Ovary (tissue), 9 donors: ENCODE measurements around the gene TTC7B. TPM values are rescaled to one million over a fixed set of nuclear protein-coding genes. Genes with fewer than 3 reads are reported as not detected.
A peak's percentile ranks its signal among the peaks of the same experiment; 100 is the strongest.

Experiments used
- DNase-seq, 5 donors: peaks; one replicate each; pipeline ENCODE4 v3.0.0-alpha.2; 2019 to 2020
- H3K27ac ChIP-seq, 2 donors: fragments of 200-600 bp; one replicate each; pipeline versions ENCODE4 v1.5.1 to v1.8.0; 2019 to 2022
- H3K27me3 ChIP-seq: fragments of 200-600 bp; one replicate; pipeline ENCODE4 v1.8.0; 2022
- H3K36me3 ChIP-seq: fragments of 200-600 bp; sonication (generic); one replicate; pipeline ENCODE4 v1.5.1; 2019
- H3K4me1 ChIP-seq: one replicate; pipeline ENCODE4 v1.8.1; 2013; ENCODE audit warnings: mild to moderate bottlenecking, moderate library complexity; ENCODE audit not compliant: insufficient read depth
- H3K4me3 ChIP-seq: fragments of 200-600 bp; sonication (generic); one replicate; pipeline ENCODE4 v1.5.1; 2017
- H3K9me3 ChIP-seq, 2 donors: fragments of 200-600 bp in 1 of 2; sonication (generic) in 1 of 2; one replicate each; pipeline versions ENCODE4 v1.5.1 to v1.8.1; 2013 to 2019; ENCODE audit warnings: mild to moderate bottlenecking in 1 of 2, moderate library complexity in 1 of 2
- EP300 ChIP-seq: sonication (generic); formaldehyde crosslinking; IDR thresholded peaks from one replicate; pipeline ENCODE4 v1.6.1; 2017; ENCODE audit warnings: antibody characterized with exemption
- POLR2A ChIP-seq: fragments of 450-650 bp; IDR thresholded peaks from one replicate; pipeline ENCODE4 v1.6.1; 2017; ENCODE audit warnings: antibody characterized with exemption, mild to moderate bottlenecking, moderate library complexity
- WGBS, 3 donors: extraction: QIAGEN DNeasy Blood & Tissue Kit in 1 of 3; methylation state at CpG; one replicate each; pipeline versions ENCODE4 v1.1.5 to v1.1.7; 2013 to 2017; 5-methylcytosine and 5-hydroxymethylcytosine counted together
- intact Hi-C, 4 donors: fragments of 100-400 bp; cut with DNase I; formaldehyde crosslinking; loops; one replicate each; pipeline versions ENCODE4 v1.11.0 to v1.15.1; 2022 to 2023
- polyA plus RNA-seq, 2 donors: library from polyadenylated mRNA; stranded (reverse); fragments of 200-250 nt in 1 of 2; fragments of 350-450 nt in 1 of 2; fragmentation: Illumina TruSeq in 1 of 2; extraction: RNeasy Lipid Tissue Mini Kit (QIAGEN cat#74804) in 1 of 2; gene quantifications; one replicate each; pipeline ENCODE4 v1.2.3, GENCODE V29; 2013 to 2014
- total RNA-seq, 7 donors: library from RNA; depleted of rRNA in 2 of 7; stranded (reverse); fragments of >200 nt in 2 of 7; fragmentation: NEBNext Ultra II Directional in 3 of 7; extraction: Animal tissue kit (Norgen Biotek cat#: 25700) in 3 of 7; gene quantifications; one replicate each; pipeline versions ENCODE4 v1.1.0 to v1.2.4, GENCODE V29; 2016 to 2023
- TF ChIP-seq, protein P1 (sequence below), 3 donors: fragments of 450-650 bp in 2 of 3; fragments of 200-600 bp in 1 of 3; IDR thresholded peaks; one replicate each; pipeline versions ENCODE4 v1.5.1 to v1.8.0; 2016 to 2022; ENCODE audit warnings: antibody characterized with exemption in 3 of 3, mild to moderate bottlenecking in 1 of 3
- donor health status: DM: no; HTN: no; CAD: no; lungs with moderate emphysema.
- donor health status: DM: no; HTN: no; CAD: no.
- donor health status: Bipolar disorder and iron deficiency.
- donor health status: DM: yes; HTN: yes; CAD: no.
- donor health status: DM: no; HTN: no; CAD: no.
- donor health status: DM: yes; HTN: yes; CAD: no.

Gene TTC7B
- total and polyA plus RNA-seq, 9 donors: 18.2 to 39.5 (median 34.2) TPM

DNA sequence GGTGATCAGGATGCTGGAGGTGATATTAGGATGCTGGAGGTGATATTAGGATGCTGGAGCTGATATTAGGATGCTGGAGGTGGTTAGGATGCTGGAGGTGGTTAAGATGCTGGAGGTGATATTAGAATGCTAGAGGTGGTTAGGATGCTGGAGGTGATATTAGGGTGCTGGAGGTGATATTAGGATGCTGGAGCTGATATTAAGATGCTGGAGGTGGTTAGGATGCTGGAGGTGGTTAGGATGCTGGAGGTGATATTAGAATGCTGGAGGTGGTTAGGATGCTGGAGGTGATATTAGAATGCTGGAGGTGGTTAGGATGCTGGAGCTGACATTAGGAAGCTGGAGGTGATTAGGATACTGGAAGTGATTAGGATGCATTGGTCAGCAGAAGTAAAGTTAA, 318.0 kb downstream of the TTC7B start:
- no peak overlapping the region for H3K4me3 ChIP-seq
- H3K27ac ChIP-seq: no peak overlapping the region
- DNase-seq: no peak
- TF ChIP-seq POLR2A (no peak), EP300 (no peak)
- TF ChIP-seq, protein P1, sequence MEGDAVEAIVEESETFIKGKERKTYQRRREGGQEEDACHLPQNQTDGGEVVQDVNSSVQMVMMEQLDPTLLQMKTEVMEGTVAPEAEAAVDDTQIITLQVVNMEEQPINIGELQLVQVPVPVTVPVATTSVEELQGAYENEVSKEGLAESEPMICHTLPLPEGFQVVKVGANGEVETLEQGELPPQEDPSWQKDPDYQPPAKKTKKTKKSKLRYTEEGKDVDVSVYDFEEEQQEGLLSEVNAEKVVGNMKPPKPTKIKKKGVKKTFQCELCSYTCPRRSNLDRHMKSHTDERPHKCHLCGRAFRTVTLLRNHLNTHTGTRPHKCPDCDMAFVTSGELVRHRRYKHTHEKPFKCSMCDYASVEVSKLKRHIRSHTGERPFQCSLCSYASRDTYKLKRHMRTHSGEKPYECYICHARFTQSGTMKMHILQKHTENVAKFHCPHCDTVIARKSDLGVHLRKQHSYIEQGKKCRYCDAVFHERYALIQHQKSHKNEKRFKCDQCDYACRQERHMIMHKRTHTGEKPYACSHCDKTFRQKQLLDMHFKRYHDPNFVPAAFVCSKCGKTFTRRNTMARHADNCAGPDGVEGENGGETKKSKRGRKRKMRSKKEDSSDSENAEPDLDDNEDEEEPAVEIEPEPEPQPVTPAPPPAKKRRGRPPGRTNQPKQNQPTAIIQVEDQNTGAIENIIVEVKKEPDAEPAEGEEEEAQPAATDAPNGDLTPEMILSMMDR (IDR thresholded peaks at IDR 0.05): no peak
- H3K27me3 ChIP-seq: no peaks in the 10 kb centered on the region
- intact Hi-C loops: no loop called here
- no peaks in the 10 kb centered on the region for H3K4me1 ChIP-seq
- no peaks in the 10 kb centered on the region for H3K9me3 ChIP-seq
- H3K36me3 ChIP-seq: no peaks in the 10 kb centered on the region

DNA sequence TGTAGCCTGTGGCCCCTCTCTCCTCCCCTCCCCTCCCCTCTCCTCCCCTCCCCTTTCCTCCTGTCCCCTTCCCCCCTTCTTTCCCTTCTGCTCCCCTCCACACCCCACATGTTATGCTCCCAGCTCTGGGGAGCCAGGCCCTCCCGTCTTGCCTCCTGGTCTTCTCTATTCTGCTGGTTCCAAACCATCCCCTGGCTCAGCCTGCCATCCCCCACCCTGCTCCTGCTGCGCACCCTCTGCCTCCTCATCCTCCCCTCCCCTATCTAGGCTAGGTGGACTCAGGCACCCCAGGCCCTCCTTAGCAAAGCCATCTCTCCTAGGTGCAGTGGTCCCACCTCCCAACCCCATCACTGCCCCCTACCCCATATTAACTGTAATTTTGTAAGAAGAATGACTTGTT, 319.9 kb downstream of the TTC7B start:
- WGBS, 3 donors: 64 to 71% (median 66%) methylated on average over 2 of the region's 2 CpGs

DNA sequence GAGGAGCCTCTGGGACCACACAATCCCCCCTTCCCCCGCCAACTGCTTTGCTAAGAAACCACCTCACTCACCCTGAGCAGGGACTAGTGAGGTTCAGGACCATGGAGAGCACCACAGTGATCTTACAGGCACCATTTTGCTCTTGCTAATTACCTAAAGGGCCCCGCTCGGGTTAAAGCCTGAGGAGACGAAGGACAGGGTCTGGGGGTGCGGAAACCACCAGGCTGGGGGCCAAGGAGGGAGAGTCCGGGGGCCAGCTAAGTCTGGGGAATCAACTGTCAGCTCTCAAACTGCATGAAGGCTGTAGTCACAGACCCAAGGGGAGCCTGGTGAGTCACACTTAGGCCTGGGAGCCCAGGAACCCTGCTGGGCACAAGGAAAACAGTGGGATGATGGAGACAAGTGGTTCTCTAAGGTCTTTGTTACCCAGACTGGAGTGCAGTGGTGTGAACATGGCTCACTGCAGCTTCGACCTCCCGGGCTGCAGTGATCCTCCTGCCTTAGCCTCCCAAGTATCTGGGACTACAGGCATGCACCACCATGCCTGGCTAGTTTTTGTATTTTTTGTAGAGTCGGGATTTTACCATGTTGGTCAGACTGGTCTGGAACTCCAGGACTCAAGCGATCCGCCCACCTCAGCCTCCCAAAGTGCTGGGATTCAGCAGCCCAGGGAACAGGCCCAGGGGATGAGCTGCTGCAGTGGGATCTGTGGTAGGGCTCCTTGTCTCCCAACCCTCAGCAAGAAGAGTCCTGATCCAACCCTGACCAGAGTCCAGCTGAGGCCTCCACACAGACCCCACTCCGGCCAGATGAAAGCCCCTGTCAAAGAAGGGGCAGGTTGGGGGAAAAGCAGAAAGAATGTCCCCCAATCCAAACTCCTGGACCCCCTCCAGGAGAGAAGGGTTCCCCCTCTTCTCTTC, 320.6 kb downstream of the TTC7B start:
- Histone ChIP-seq H3K4me3 (no peak overlapping the region), H3K27me3 (no peaks in the 10 kb centered on the region), H3K4me1 (peaks cover 10% of the 10 kb centered on the region), H3K27ac (no peak overlapping the region), H3K36me3 (no peaks in the 10 kb centered on the region), H3K9me3 (no peaks in the 10 kb centered on the region)
- intact Hi-C loops: no loop called here
- 48 to 50% (median 49%) methylated on average over 12 of the region's 12 CpGs for WGBS, 3 donors
- no peak for TF ChIP-seq EP300
- TF ChIP-seq POLR2A: no peak
- TF ChIP-seq, protein P1 (IDR thresholded peaks at IDR 0.05): no peak
- peak in 3 of 5 donors; percentile 51 to 68 (median 52) for DNase-seq

More for the DNA sequence above, 319.9 kb downstream of the TTC7B start:
- intact Hi-C loops: no loop called here
- Histone ChIP-seq H3K4me3 (no peak overlapping the region), H3K4me1 (peaks cover 7% of the 10 kb centered on the region), H3K36me3 (no peaks in the 10 kb centered on the region), H3K27ac (no peak overlapping the region), H3K27me3 (no peaks in the 10 kb centered on the region), H3K9me3 (no peaks in the 10 kb centered on the region)
- TF ChIP-seq, protein P1 (IDR thresholded peaks at IDR 0.05): no peak
- TF ChIP-seq EP300: no peak
- no peak for TF ChIP-seq POLR2A
- no peak for DNase-seq

DNA sequence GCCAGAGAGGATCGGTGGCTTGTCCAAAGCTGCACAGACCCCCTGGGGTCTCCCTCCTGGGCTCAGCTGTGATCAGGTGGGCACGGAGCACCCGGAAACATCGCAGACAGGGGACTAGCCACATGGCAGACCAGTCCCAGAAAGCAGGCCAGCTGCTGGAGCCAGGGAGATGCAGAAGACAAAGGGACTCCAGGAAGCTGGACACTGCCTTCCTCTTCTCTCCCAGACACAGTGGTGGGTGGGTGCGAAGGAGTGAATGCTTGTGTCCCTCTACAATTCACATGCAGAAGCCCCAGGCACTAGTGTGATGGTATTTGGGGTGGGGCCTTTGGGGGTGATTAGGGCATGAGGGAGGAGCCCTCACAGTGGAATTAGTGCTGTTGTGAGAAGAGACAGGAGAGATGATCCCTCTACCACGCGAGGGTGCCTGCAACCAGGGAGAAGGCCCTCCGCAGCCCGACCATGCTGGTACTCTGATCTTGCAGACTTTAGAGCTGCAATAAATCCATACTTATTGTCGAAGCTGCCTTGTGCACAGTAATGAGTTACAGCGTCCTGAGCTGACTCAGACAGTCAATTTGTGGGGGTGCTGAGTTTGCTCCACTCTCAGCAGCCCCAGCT, 324.2 kb downstream of the TTC7B start:
- Histone ChIP-seq H3K4me1 (peaks cover 13% of the 10 kb centered on the region), H3K27me3 (no peaks in the 10 kb centered on the region), H3K4me3 (no peak overlapping the region), H3K27ac (no peak overlapping the region), H3K9me3 (no peaks in the 10 kb centered on the region), H3K36me3 (no peaks in the 10 kb centered on the region)
- WGBS, 3 donors: 29 to 33% (median 33%) methylated on average over 11 of the region's 11 CpGs
- intact Hi-C loops: no loop called here
- TF ChIP-seq EP300: no peak
- TF ChIP-seq, protein P1 (IDR thresholded peaks at IDR 0.05): no peak
- no peak for TF ChIP-seq POLR2A
- no peak for DNase-seq
